Measurements from ENCODE around the gene GNAQ.

- peak in 1 of 2 donors; percentile 2 for TF ChIP-seq CTCF (conservative IDR thresholded peaks at IDR 0.05 in 1 of 2, IDR thresholded peaks at IDR 0.05 in 1 of 2; ENCODE audit: low read depth in 1 of 2, low read length in 2 of 2)
- no peak for TF ChIP-seq EZH2 (IDR thresholded peaks at IDR 0.05; ENCODE audit: low read length, missing control alignments)
Measured at GRCh38 chr9:77944556-77945243, 86.9 kb downstream of the GNAQ start.

Measured in fibroblast of lung (primary cell).